ENCODE data around the gene LBHD2. TPM values are rescaled to one million over a fixed set of nuclear protein-coding genes. Genes with fewer than 3 reads are reported as not detected.

Gene LBHD2
- total and polyA plus RNA-seq, 9 donors: 0.09 TPM; not detected in 8

GRCh38 chr14:103090481-103091020 lies 6.5 kb downstream of the LBHD2 start:
- H3K4me3 ChIP-seq (ENCODE audit: low read length): no peak overlapping the region
- 71% methylated on average over 5 of the region's 12 CpGs for WGBS (ENCODE audit: insufficient coverage)
- no peak overlapping the region for H3K27ac ChIP-seq (ENCODE audit: low read length)
- DNase-seq: no peak
- H3K36me3 ChIP-seq (ENCODE audit: control insufficient read depth, insufficient read depth, low read length): no peaks in the 10 kb centered on the region
- no peaks in the 10 kb centered on the region for H3K9me3 ChIP-seq (replicated peaks; ENCODE audit: control insufficient read depth, low read depth, low read length)
- H3K4me1 ChIP-seq (ENCODE audit: control insufficient read depth, insufficient read depth, low read length): peaks cover 26% of the 10 kb centered on the region
- H3K27me3 ChIP-seq (ENCODE audit: control insufficient read depth, insufficient read depth, low read length): peaks cover 24% of the 10 kb centered on the region

- Histone ChIP-seq H3K4me3 (ENCODE audit: low read length) (peak overlapping the region; percentile 19), H3K27ac (ENCODE audit: low read length) (no peak overlapping the region), H3K36me3 (ENCODE audit: control insufficient read depth, insufficient read depth, low read length) (no peaks in the 10 kb centered on the region), H3K27me3 (ENCODE audit: control insufficient read depth, insufficient read depth, low read length) (peaks cover 24% of the 10 kb centered on the region), H3K9me3 (replicated peaks; ENCODE audit: control insufficient read depth, low read depth, low read length) (no peaks in the 10 kb centered on the region), H3K4me1 (ENCODE audit: control insufficient read depth, insufficient read depth, low read length) (peaks cover 26% of the 10 kb centered on the region)
- 3% methylated on average over 62 of the region's 69 CpGs for WGBS (ENCODE audit: insufficient coverage)
- no peak for DNase-seq
These were observed 7.3 kb downstream of the LBHD2 start for GRCh38 chr14:103091041-103091882.

GRCh38 chr14:103091883-103092222 lies 7.8 kb downstream of the LBHD2 start:
- no peaks in the 10 kb centered on the region for H3K9me3 ChIP-seq (replicated peaks; ENCODE audit: control insufficient read depth, low read depth, low read length)
- peaks cover 24% of the 10 kb centered on the region for H3K27me3 ChIP-seq (ENCODE audit: control insufficient read depth, insufficient read depth, low read length)
- no peak for DNase-seq
- peak overlapping the region; percentile 19 for H3K4me3 ChIP-seq (ENCODE audit: low read length)
- H3K27ac ChIP-seq (ENCODE audit: low read length): no peak overlapping the region
- peaks cover 26% of the 10 kb centered on the region for H3K4me1 ChIP-seq (ENCODE audit: control insufficient read depth, insufficient read depth, low read length)
- whole genome bisulfite sequencing (ENCODE audit: insufficient coverage): 42% methylated on average over 5 of the region's 9 CpGs
- H3K36me3 ChIP-seq (ENCODE audit: control insufficient read depth, insufficient read depth, low read length): no peaks in the 10 kb centered on the region

- no peak for DNase-seq
- Histone ChIP-seq H3K36me3 (ENCODE audit: control insufficient read depth, insufficient read depth, low read length) (no peaks in the 10 kb centered on the region), H3K4me1 (ENCODE audit: control insufficient read depth, insufficient read depth, low read length) (peaks cover 26% of the 10 kb centered on the region), H3K4me3 (ENCODE audit: low read length) (no peak overlapping the region), H3K27me3 (ENCODE audit: control insufficient read depth, insufficient read depth, low read length) (peaks cover 27% of the 10 kb centered on the region), H3K9me3 (replicated peaks; ENCODE audit: control insufficient read depth, low read depth, low read length) (no peaks in the 10 kb centered on the region), H3K27ac (ENCODE audit: low read length) (peak overlapping the region; percentile 62)
- WGBS (ENCODE audit: insufficient coverage): 51% methylated on average over 12 of the region's 13 CpGs
These were observed 9.9 kb downstream of the LBHD2 start for GRCh38 chr14:103093856-103094405.

- Histone ChIP-seq H3K9me3 (replicated peaks; ENCODE audit: control insufficient read depth, low read depth, low read length) (no peaks in the 10 kb centered on the region), H3K4me3 (ENCODE audit: low read length) (no peak within 1 kb of the TSS), H3K4me1 (ENCODE audit: control insufficient read depth, insufficient read depth, low read length) (peaks cover 27% of the 10 kb centered on the region), H3K27me3 (ENCODE audit: control insufficient read depth, insufficient read depth, low read length) (peaks cover 33% of the 10 kb centered on the region), H3K36me3 (ENCODE audit: control insufficient read depth, insufficient read depth, low read length) (no peaks in the 10 kb centered on the region), H3K27ac (ENCODE audit: low read length) (peak within 1 kb of the TSS; percentile 62)
- 70% methylated on average over 22 of the region's 23 CpGs for WGBS (ENCODE audit: insufficient coverage)
- no peak for DNase-seq
These were observed 10.6 kb downstream of the LBHD2 start, which contains the start of gene EXOC3L4 for GRCh38 chr14:103094406-103095209. EXOC3L4 (plus strand) TSS chr14:103094725; CDS start chr14:103100220, 5,495 bp downstream.

GRCh38 chr14:103095210-103095778 lies 11.3 kb downstream of the LBHD2 start:
- Histone ChIP-seq H3K4me1 (ENCODE audit: control insufficient read depth, insufficient read depth, low read length) (peaks cover 27% of the 10 kb centered on the region), H3K9me3 (replicated peaks; ENCODE audit: control insufficient read depth, low read depth, low read length) (no peaks in the 10 kb centered on the region), H3K27me3 (ENCODE audit: control insufficient read depth, insufficient read depth, low read length) (peaks cover 32% of the 10 kb centered on the region), H3K4me3 (ENCODE audit: low read length) (no peak overlapping the region), H3K36me3 (ENCODE audit: control insufficient read depth, insufficient read depth, low read length) (no peaks in the 10 kb centered on the region), H3K27ac (ENCODE audit: low read length) (no peak overlapping the region)
- WGBS (ENCODE audit: insufficient coverage): 78% methylated on average over 10 of the region's 11 CpGs
- no peak for DNase-seq

- peaks cover 31% of the 10 kb centered on the region for H3K27me3 ChIP-seq (ENCODE audit: control insufficient read depth, insufficient read depth, low read length)
- WGBS (ENCODE audit: insufficient coverage): 40% methylated on average over 1 of the region's 4 CpGs
These were observed 12.4 kb downstream of the LBHD2 start for GRCh38 chr14:103096387-103096786.

GRCh38 chr14:103097244-103097993 lies 13.4 kb downstream of the LBHD2 start:
- H3K36me3 ChIP-seq (ENCODE audit: control insufficient read depth, insufficient read depth, low read length): no peaks in the 10 kb centered on the region
- H3K27me3 ChIP-seq (ENCODE audit: control insufficient read depth, insufficient read depth, low read length): peaks cover 38% of the 10 kb centered on the region
- H3K4me3 ChIP-seq (ENCODE audit: low read length): no peak overlapping the region
- H3K4me1 ChIP-seq (ENCODE audit: control insufficient read depth, insufficient read depth, low read length): peaks cover 25% of the 10 kb centered on the region
- H3K9me3 ChIP-seq (replicated peaks; ENCODE audit: control insufficient read depth, low read depth, low read length): no peaks in the 10 kb centered on the region
- H3K27ac ChIP-seq (ENCODE audit: low read length): no peak overlapping the region
- WGBS (ENCODE audit: insufficient coverage): 62% methylated on average over 25 of the region's 26 CpGs
- DNase-seq: no peak

More at GRCh38 chr14:103096387-103096786, 12.4 kb downstream of the LBHD2 start:
- H3K9me3 ChIP-seq (replicated peaks; ENCODE audit: control insufficient read depth, low read depth, low read length): no peaks in the 10 kb centered on the region
- DNase-seq: no peak
- no peaks in the 10 kb centered on the region for H3K36me3 ChIP-seq (ENCODE audit: control insufficient read depth, insufficient read depth, low read length)
- peaks cover 18% of the 10 kb centered on the region for H3K4me1 ChIP-seq (ENCODE audit: control insufficient read depth, insufficient read depth, low read length)
- no peak overlapping the region for H3K27ac ChIP-seq (ENCODE audit: low read length)
- no peak overlapping the region for H3K4me3 ChIP-seq (ENCODE audit: low read length)
